K562 (cell line): Measurements from ENCODE around the gene TAS2R14. TPM values are rescaled to one million over a fixed set of nuclear protein-coding genes. Genes with fewer than 3 reads are reported as not detected.

Source experiments
- ATAC-seq: fragments of 200-7000 bp; cut with Tn5 transposase; 3 replicates; pipeline ENCODE4 v1.9.1; 2020; ENCODE audit warnings: moderate library complexity
- BruUV-seq: library from RNA; stranded (reverse); fragments of 400-500 nt; replicated peaks from 2 replicates; lab custom pipeline; 2021; lab: Mats Ljungman, UMichigan
- CTCF ChIA-PET: fragments of 300-600 bp; formaldehyde crosslinking; extraction: SDS; loops from one replicate; lab custom pipeline; 2021; ENCODE audit warnings: low intra/inter-chr PET ratio; lab: Yijun Ruan, JAX
- POLR2A ChIA-PET: fragments of 300-600, 350-650 bp; sonication (Branson Sonifier 250); formaldehyde crosslinking; extraction: SDS; loops from one replicate; lab custom pipeline; 2021; ENCODE audit warnings: antibody characterized with exemption, inconsistent platforms; lab: Yijun Ruan, JAX
- DNase-seq, 4 experiments: peaks; one replicate each; pipeline versions ENCODE4 v3.0.0 to v3.0.0-alpha.2; 2011 to 2018; ENCODE audit warnings: low spot score in 3 of 4, mixed read lengths in 3 of 4; ENCODE audit errors: extremely low read depth in 1 of 4
- FAIRE-seq: peaks from 2 replicates; lab custom pipeline; 2011; peaks lifted over from hg19 to GRCh38; lab: Jason Lieb, UNC
- H2AFZ ChIP-seq: 2 replicates; pipeline ENCODE4 v1.6.0; 2011; ENCODE audit warnings: low read depth, low read length, control low read depth, inconsistent platforms
- H3K27ac ChIP-seq: fragments of 200-600 bp; 3 replicates; pipeline ENCODE4 v1.8.0; 2011; ENCODE audit warnings: low read depth, mild to moderate bottlenecking, control low read depth, inconsistent platforms, low read length, moderate library complexity, mixed read lengths; ENCODE audit errors: extremely low read depth
- H3K27me3 ChIP-seq, 2 experiments: fragments of 300-600 bp in 1 of 2; 2 replicates in 1 of 2; 3 replicates in 1 of 2; pipeline versions ENCODE4 v1.6.0 to v1.8.0; 2011; ENCODE audit warnings: inconsistent platforms in 2 of 2, low read length in 2 of 2, mild to moderate bottlenecking in 1 of 2, mixed read lengths in 1 of 2, moderate library complexity in 1 of 2; ENCODE audit not compliant: control insufficient read depth in 2 of 2, insufficient read depth in 2 of 2
- H3K36me3 ChIP-seq: fragments of 300-600 bp; 3 replicates; pipeline ENCODE4 v1.8.0; 2011; ENCODE audit warnings: mild to moderate bottlenecking, low read length, inconsistent platforms; ENCODE audit not compliant: control insufficient read depth, insufficient read depth
- H3K4me1 ChIP-seq, 2 experiments: fragments of 200-600 bp in 1 of 2; replicated peaks in 1 of 2; 2 replicates in 1 of 2; 3 replicates in 1 of 2; pipeline versions ENCODE4 v1.5.1 to v1.8.0; 2011; ENCODE audit warnings: inconsistent platforms in 2 of 2, low read length in 2 of 2, mild to moderate bottlenecking in 1 of 2, mixed read lengths in 1 of 2, moderate library complexity in 1 of 2; ENCODE audit not compliant: control insufficient read depth in 2 of 2, insufficient read depth in 2 of 2
- H3K4me2 ChIP-seq: 2 replicates; pipeline ENCODE4 v1.6.1; 2011; ENCODE audit warnings: low read length, control low read depth, inconsistent platforms, mixed read lengths; ENCODE audit not compliant: insufficient read depth
- H3K4me3 ChIP-seq: fragments of 200-600 bp; sonication (generic), shearing (Covaris generic); 2 replicates; pipeline ENCODE4 v1.5.1; 2016; ENCODE audit warnings: control low read depth, inconsistent platforms
- H3K79me2 ChIP-seq: fragments of 200-600 bp; 3 replicates; pipeline ENCODE4 v1.8.0; 2011; ENCODE audit warnings: low read length, inconsistent platforms; ENCODE audit not compliant: control insufficient read depth, insufficient read depth
- H3K9ac ChIP-seq, 2 experiments: 2 replicates each; pipeline versions ENCODE4 v1.6.0 to v1.6.1; 2011; ENCODE audit warnings: low read depth in 2 of 2, low read length in 2 of 2, control low read depth in 1 of 2, inconsistent platforms in 1 of 2, mild to moderate bottlenecking in 1 of 2, mixed read lengths in 1 of 2; ENCODE audit not compliant: insufficient read depth in 1 of 2
- H3K9me1 ChIP-seq: one replicate; pipeline ENCODE4 v1.6.0; 2011; ENCODE audit warnings: inconsistent platforms, mild to moderate bottlenecking, low read length, moderate library complexity; ENCODE audit not compliant: control insufficient read depth, insufficient read depth
- H3K9me3 ChIP-seq: replicated peaks from 2 replicates; pipeline ENCODE4 v1.5.1; 2011; ENCODE audit warnings: low read depth, low read length, inconsistent platforms; ENCODE audit not compliant: control insufficient read depth, insufficient read depth
- H4K20me1 ChIP-seq: replicated peaks from 2 replicates; pipeline ENCODE4 v1.6.1; 2011; ENCODE audit warnings: low read length, inconsistent platforms, mixed read lengths; ENCODE audit not compliant: control insufficient read depth, insufficient read depth
- HCFC1 ChIP-seq: IDR thresholded peaks from 2 replicates; pipeline ENCODE4 v1.6.1; 2012; ENCODE audit warnings: low read depth, low read length, improper control_type of control experiment
- HMGXB4 ChIP-seq: sonication (generic); formaldehyde crosslinking; IDR thresholded peaks from 2 replicates; pipeline ENCODE4 v1.8.1; 2023; ENCODE audit warnings: mild to moderate bottlenecking, missing genetic modification reagents
- HNRNPL ChIP-seq: fragments of 200-400 bp; formaldehyde crosslinking; IDR thresholded peaks from 2 replicates; pipeline ENCODE4 v1.6.1; 2017; ENCODE audit warnings: low read depth, mild to moderate bottlenecking, low read length
- MAFG ChIP-seq: fragments of 450-650 bp; conservative IDR thresholded peaks from 2 replicates; pipeline ENCODE4 v1.6.1; 2016; ENCODE audit warnings: missing genetic modification characterization, missing compliant biosample characterization
- MAZ ChIP-seq, 2 experiments: fragments of 450-650 bp in 1 of 2; sonication (generic) in 1 of 2; formaldehyde crosslinking; IDR thresholded peaks in 1 of 2; conservative IDR thresholded peaks in 1 of 2; 2 replicates each; pipeline versions ENCODE4 v1.4.0 to v1.5.0; 2020; ENCODE audit warnings: mild to moderate bottlenecking in 1 of 2, missing genetic modification reagents in 1 of 2
- NFRKB ChIP-seq: fragments of 450-650 bp; IDR thresholded peaks from 2 replicates; pipeline ENCODE4 v1.6.1; 2016; ENCODE audit warnings: low read depth
- PURB ChIP-seq: sonication (generic); formaldehyde crosslinking; IDR thresholded peaks from 2 replicates; pipeline ENCODE4 v1.9.0; 2021; ENCODE audit warnings: low read depth, mild to moderate bottlenecking, missing genetic modification reagents
- RBM15 ChIP-seq: fragments of 200-400 bp; formaldehyde crosslinking; IDR thresholded peaks from 2 replicates; pipeline ENCODE4 v1.6.1; 2018; ENCODE audit warnings: mild to moderate bottlenecking, low read length, moderate library complexity; ENCODE audit not compliant: insufficient read depth
- USF1 ChIP-seq: sonication (generic); formaldehyde crosslinking; IDR thresholded peaks from 2 replicates; pipeline ENCODE4 v1.9.0; 2022; ENCODE audit warnings: mild to moderate bottlenecking, missing genetic modification reagents
- ZBTB43 ChIP-seq: sonication (generic); formaldehyde crosslinking; IDR thresholded peaks from 2 replicates; pipeline ENCODE4 v1.8.0; 2023; ENCODE audit warnings: mild to moderate bottlenecking, missing genetic modification reagents
- ZNF12 ChIP-seq: sonication (generic); formaldehyde crosslinking; IDR thresholded peaks from 2 replicates; pipeline ENCODE4 v1.4.0; 2020; ENCODE audit warnings: mild to moderate bottlenecking, missing genetic modification reagents
- ZNF175 ChIP-seq: fragments of 200-800 bp; sonication (Bioruptor generic); IDR thresholded peaks from 2 replicates; pipeline ENCODE4 v1.6.1; 2016; ENCODE audit warnings: low read depth, mild to moderate bottlenecking, missing genetic modification characterization, missing compliant biosample characterization
- ZNF644 ChIP-seq: fragments of 200-800 bp; sonication (Bioruptor generic); IDR thresholded peaks from 2 replicates; pipeline ENCODE4 v1.6.1; 2016; ENCODE audit warnings: low read depth, missing genetic modification characterization, missing compliant biosample characterization
- WGBS: fragments of 100-300 bp; shearing (Covaris generic); methylation state at CpG from one replicate; pipeline ENCODE4 v1.1.6; 2016; ENCODE audit warnings: low coverage, mixed read lengths; ENCODE audit not compliant: insufficient coverage; ENCODE audit errors: missing lambda C conversion rate; 5-methylcytosine and 5-hydroxymethylcytosine counted together
- in situ Hi-C: fragments of 300-500 bp; cut with MboI; formaldehyde crosslinking; loops from 4 replicates; pipeline ENCODE4 v1.15.0; 2018; ENCODE audit warnings: inconsistent platforms, mixed read lengths
- intact Hi-C: fragments of 100-400 bp; cut with micrococcal nuclease; formaldehyde crosslinking; loops from 2 replicates; pipeline ENCODE4 v1.14.2; 2022
- polyA plus RNA-seq, 8 experiments: library from polyadenylated mRNA; depleted of rRNA in 4 of 8; stranded (reverse) in 5 of 8; unstranded in 3 of 8; fragments of >200 nt; fragmentation: Nextera tagmentation in 2 of 8; fragmentation: Illumina TruSeq in 1 of 8; extraction: Ambion mirVana in 2 of 8; extraction: Trizol in 1 of 8; gene quantifications; 2 replicates each; pipeline versions ENCODE4 v1.2.1 to v1.2.3, GENCODE V29; 2011 to 2014; ENCODE audit warnings: inconsistent platforms in 1 of 8, missing spikeins in 1 of 8
- total RNA-seq, 7 experiments: library from RNA; depleted of rRNA in 6 of 7; stranded (reverse); fragments of >200 nt in 6 of 7; fragmentation: Illumina TruSeq in 2 of 7; extraction: Trizol in 2 of 7; gene quantifications; 2 replicates each; pipeline versions ENCODE4 v1.2.1 to v1.2.3, GENCODE V29; 2011 to 2021; ENCODE audit warnings: low replicate concordance in 1 of 7

Gene TAS2R14
- total and polyA plus RNA-seq, 9 of the 15 experiments (the other 6 are each of a cell fraction or from before 2014, with no cell fraction given) = 1.2 to 4.2 (median 2.4) TPM

GRCh38 chr12:10936506-10936905 lies 2.6 kb downstream of the TAS2R14 start:
- Histone ChIP-seq H3K9me1 (no peaks in the 10 kb centered on the region), H3K4me3 (no peak overlapping the region), H3K9me3 (no peaks in the 10 kb centered on the region), H3K9ac (no peak overlapping the region), H3K27me3 (no peaks in the 10 kb centered on the region), H3K4me1 (no peaks in the 10 kb centered on the region), H3K27ac (no peak overlapping the region), H3K79me2 (no peaks in the 10 kb centered on the region), H4K20me1 (no peaks in the 10 kb centered on the region), H2AFZ (no peak overlapping the region), H3K36me3 (no peaks in the 10 kb centered on the region), H3K4me2 (no peak overlapping the region)
- CTCF ChIA-PET = no interaction called here
- no peak for FAIRE-seq
- in situ Hi-C loops (no loop called here), intact Hi-C loops (no loop called here)
- BruUV-seq = no TSS peak
- TF ChIP-seq RBM15 (no peak), ZNF644 (tag) (no peak), ZNF175 (no peak)
- DNase-seq = no peak
- ATAC-seq = no peak
- WGBS = 77% methylated on average over 1 of the region's 1 CpG
- POLR2A ChIA-PET = no interaction called here

- ChIA-PET POLR2A (no interaction called here), CTCF (no interaction called here)
- no peaks in the 10 kb centered on the region for H4K20me1 ChIP-seq
- in situ Hi-C loops = no loop called here
- intact Hi-C loops = no loop called here
- H3K27me3 ChIP-seq = no peaks in the 10 kb centered on the region
- no peak within 1 kb of the TSS for H3K9ac ChIP-seq
- no peak for DNase-seq
- no peaks in the 10 kb centered on the region for H3K9me1 ChIP-seq
- no peaks in the 10 kb centered on the region for H3K79me2 ChIP-seq
- H3K36me3 ChIP-seq = no peaks in the 10 kb centered on the region
- no peaks in the 10 kb centered on the region for H3K4me1 ChIP-seq
- H3K9me3 ChIP-seq = no peaks in the 10 kb centered on the region
- H3K27ac ChIP-seq = no peak within 1 kb of the TSS
- BruUV-seq = no TSS peak
- FAIRE-seq = no peak
- H2AFZ ChIP-seq = no peak within 1 kb of the TSS
- WGBS = 80% methylated on average over 4 of the region's 5 CpGs
- H3K4me3 ChIP-seq = no peak within 1 kb of the TSS
- no peak for ATAC-seq
- H3K4me2 ChIP-seq = no peak within 1 kb of the TSS
- TF ChIP-seq HCFC1 (no peak), NFRKB (no peak), MAFG (tag) (no peak), HMGXB4 (CRISPR knock-in tag) (no peak), PURB (no peak), ZBTB43 (CRISPR knock-in tag) (no peak), HNRNPL (no peak), USF1 (CRISPR knock-in tag) (no peak), ZNF12 (no peak), MAZ (CRISPR knock-in tag; conservative IDR thresholded peaks at IDR 0.05 in 1 of 2, IDR thresholded peaks at IDR 0.05 in 1 of 2) (no peak)
Measured at GRCh38 chr12:10928746-10929286, 10.2 kb downstream of the TAS2R14 start, which contains the start of gene PRH2. TSS of gene PRH2 (plus strand) at chr12:10929236. CDS start at chr12:10929274, 38 bp downstream.
